IPS-NIHi7 (cell line): ENCODE data around the gene TTC23L.

Source experiments
- DNase-seq: peaks from one replicate; pipeline ENCODE4 v3.0.0; 2012; ENCODE audit warnings: mixed read lengths; ENCODE audit errors: extremely low spot score

The TTC23L gene

GRCh38 chr5:34870382-34870781 is 31.4 kb downstream of the TTC23L start:
- DNase-seq = no peak

GRCh38 chr5:34876275-34876674 is 37.3 kb downstream of the TTC23L start:
- no peak for DNase-seq

- no peak for DNase-seq
These were observed 42.3 kb downstream of the TTC23L start for GRCh38 chr5:34881246-34881645.

- DNase-seq = no peak
These were observed 47.6 kb downstream of the TTC23L start for GRCh38 chr5:34886392-34887119.

- DNase-seq = no peak
These were observed 50.4 kb downstream of the TTC23L start for GRCh38 chr5:34889394-34889793.

- no peak for DNase-seq
These were observed 53.0 kb downstream of the TTC23L start for GRCh38 chr5:34891981-34892380.

GRCh38 chr5:34892414-34892813 is 53.5 kb downstream of the TTC23L start:
- no peak for DNase-seq

GRCh38 chr5:34894716-34895115 is 55.8 kb downstream of the TTC23L start:
- no peak for DNase-seq

- no peak for DNase-seq
These were observed 56.9 kb downstream of the TTC23L start for GRCh38 chr5:34895641-34896419.

GRCh38 chr5:34897646-34898045 is 58.7 kb downstream of the TTC23L start:
- no peak for DNase-seq

- DNase-seq = peak; percentile 72
These were observed 59.4 kb downstream of the TTC23L start for GRCh38 chr5:34898258-34898895.

- DNase-seq = no peak
These were observed 60.1 kb downstream of the TTC23L start for GRCh38 chr5:34899066-34899465.

GRCh38 chr5:34900652-34901051 is 61.7 kb downstream of the TTC23L start:
- no peak for DNase-seq

GRCh38 chr5:34903260-34903659 is 64.3 kb downstream of the TTC23L start:
- DNase-seq = no peak

- DNase-seq = no peak
These were observed 66.6 kb downstream of the TTC23L start for GRCh38 chr5:34905564-34905963.

GRCh38 chr5:34913072-34913471 is 74.1 kb downstream of the TTC23L start:
- DNase-seq = no peak

- peak; percentile 25 for DNase-seq
These were observed 75.7 kb downstream of the TTC23L start for GRCh38 chr5:34914671-34915138.

GRCh38 chr5:34915139-34915855 is 76.3 kb downstream of the TTC23L start, which contains the start of the genes BRIX1 and RAD1:
Gene BRIX1 (plus strand): TSS chr5:34915711. CDS start chr5:34915739, 28 bp downstream.
Gene RAD1 (minus strand): TSS chr5:34915504. CDS start chr5:34914892, 612 bp downstream.
- DNase-seq = peak; percentile 90

GRCh38 chr5:34915856-34916192 is 76.9 kb downstream of the TTC23L start:
- DNase-seq = no peak

- DNase-seq = no peak
These were observed 77.6 kb downstream of the TTC23L start for GRCh38 chr5:34916518-34916917.

GRCh38 chr5:34918025-34918424 is 79.1 kb downstream of the TTC23L start:
- no peak for DNase-seq

- no peak for DNase-seq
These were observed 80.1 kb downstream of the TTC23L start for GRCh38 chr5:34919077-34919476.
